T-helper 9 cell (primary cell): ENCODE data around the gene TOP3A.
A peak's percentile ranks its signal among the peaks of the same experiment; 100 is the strongest.

ENCODE experiments used
- DNase-seq: peaks from one replicate; pipeline ENCODE4 v3.0.0-alpha.2; 2020

TOP3A gene

GRCh38 chr17:18270046-18270931 is 44.5 kb downstream of the TOP3A start:
- DNase-seq, result no peak

- DNase-seq, result no peak
Measured at GRCh38 chr17:18267927-18268711, 46.7 kb downstream of the TOP3A start.

- no peak for DNase-seq
Measured at GRCh38 chr17:18267366-18267765, 47.4 kb downstream of the TOP3A start.

GRCh38 chr17:18263885-18264682 is 50.7 kb downstream of the TOP3A start:
- no peak for DNase-seq

GRCh38 chr17:18262641-18263040 is 52.2 kb downstream of the TOP3A start:
- DNase-seq, result no peak

- DNase-seq, result no peak
Measured at GRCh38 chr17:18262111-18262510, 52.7 kb downstream of the TOP3A start.

GRCh38 chr17:18261659-18262058 is 53.1 kb downstream of the TOP3A start:
- DNase-seq, result no peak

GRCh38 chr17:18261146-18261515 is 53.7 kb downstream of the TOP3A start:
- no peak for DNase-seq

GRCh38 chr17:18260332-18261145 is 54.3 kb downstream of the TOP3A start, which contains the start of gene MIEF2:
TSS of gene MIEF2 (plus strand) at chr17:18260662. CDS start at chr17:18262721, 2,059 bp downstream.
- peak; percentile 87 for DNase-seq

GRCh38 chr17:18259621-18260331 is 55.0 kb downstream of the TOP3A start:
- no peak for DNase-seq

GRCh38 chr17:18258356-18259038 is 56.3 kb downstream of the TOP3A start, which contains the start of gene FLII:
TSS of gene FLII (minus strand) at chr17:18258738. CDS start at chr17:18258690, 48 bp downstream.
- DNase-seq, result peak; percentile 52

GRCh38 chr17:18257982-18258355 is 56.8 kb downstream of the TOP3A start:
- DNase-seq, result peak; percentile 32

GRCh38 chr17:18257268-18257981 is 57.4 kb downstream of the TOP3A start:
- DNase-seq, result no peak

- no peak for DNase-seq
Measured at GRCh38 chr17:18256776-18257175, 58.0 kb downstream of the TOP3A start.

- no peak for DNase-seq
Measured at GRCh38 chr17:18256351-18256750, 58.4 kb downstream of the TOP3A start.

- DNase-seq, result no peak
Measured at GRCh38 chr17:18254888-18255649, 59.7 kb downstream of the TOP3A start.

GRCh38 chr17:18253947-18254821 is 60.6 kb downstream of the TOP3A start:
- DNase-seq, result no peak
